ENCODE data around the gene CNTN4. TPM values are rescaled to one million over a fixed set of nuclear protein-coding genes. Genes with fewer than 3 reads are reported as not detected.

The CNTN4 gene
- total RNA-seq, 3 donors from 2014 or later: 6.6 to 16.7 (median 16.7) TPM

GRCh38 chr3:3105246-3105645, 1006.6 kb downstream of the CNTN4 start:
- Histone ChIP-seq H3K36me3 (no peaks in the 10 kb centered on the region), H3K27ac (no peak overlapping the region), H3K4me1 (no peaks in the 10 kb centered on the region), H3K4me3 (no peak overlapping the region), H3K9me3 (no peaks in the 10 kb centered on the region), H3K27me3 (no peaks in the 10 kb centered on the region)
- no peak for TF ChIP-seq POLR2AphosphoS5 (IDR thresholded peaks at IDR 0.05)
- no peak for TF ChIP-seq CTCF (IDR thresholded peaks at IDR 0.05)
- TF ChIP-seq POLR2A (IDR thresholded peaks at IDR 0.05): no peak
- no peak for DNase-seq (ENCODE audit: low spot score in 2 of 2)
- intact Hi-C loops (cut with DNase I; ENCODE audit: low total_unique reads): no loop called here

- Histone ChIP-seq H3K9me3 (no peaks in the 10 kb centered on the region), H3K36me3 (no peaks in the 10 kb centered on the region), H3K4me3 (no peak overlapping the region), H3K27ac (no peak overlapping the region), H3K4me1 (no peaks in the 10 kb centered on the region), H3K27me3 (no peaks in the 10 kb centered on the region)
- DNase-seq (ENCODE audit: low spot score in 2 of 2): no peak
- no peak for TF ChIP-seq POLR2AphosphoS5 (IDR thresholded peaks at IDR 0.05)
- TF ChIP-seq CTCF (IDR thresholded peaks at IDR 0.05): no peak
- no peak for TF ChIP-seq POLR2A (IDR thresholded peaks at IDR 0.05)
- intact Hi-C loops (cut with DNase I; ENCODE audit: low total_unique reads): no loop called here
Observed at GRCh38 chr3:3105815-3106214, 1007.1 kb downstream of the CNTN4 start.

GRCh38 chr3:3107181-3107580, 1008.5 kb downstream of the CNTN4 start:
- H3K4me3 ChIP-seq: no peak overlapping the region
- H3K27ac ChIP-seq: no peak overlapping the region
- H3K9me3 ChIP-seq: no peaks in the 10 kb centered on the region
- TF ChIP-seq POLR2A (IDR thresholded peaks at IDR 0.05) (no peak), CTCF (IDR thresholded peaks at IDR 0.05) (no peak), POLR2AphosphoS5 (IDR thresholded peaks at IDR 0.05) (no peak)
- DNase-seq (ENCODE audit: low spot score in 2 of 2): no peak
- no peaks in the 10 kb centered on the region for H3K36me3 ChIP-seq
- no peaks in the 10 kb centered on the region for H3K4me1 ChIP-seq
- intact Hi-C loops (cut with DNase I; ENCODE audit: low total_unique reads): no loop called here
- H3K27me3 ChIP-seq: no peaks in the 10 kb centered on the region

Measured in breast epithelium (tissue), 4 donors.